Type B pancreatic cell (in vitro differentiated cells): Measurements from ENCODE around the gene TTLL5. TPM values are rescaled to one million over a fixed set of nuclear protein-coding genes. Genes with fewer than 3 reads are reported as not detected.

Experiments used
- DNase-seq: peaks from one replicate; pipeline ENCODE4 v3.0.0; 2021; ENCODE audit warnings: mixed read lengths; ENCODE audit not compliant: unreplicated experiment; ENCODE audit errors: extremely low spot score
- H3K27ac Mint-ChIP-seq: 2 replicates; pipeline ENCODE4 v1.8.0; 2021; ENCODE audit warnings: mild to moderate bottlenecking, mixed read lengths
- H3K27me3 Mint-ChIP-seq: 2 replicates; pipeline ENCODE4 v1.8.0; 2021; ENCODE audit warnings: mixed read lengths
- H3K36me3 Mint-ChIP-seq: 2 replicates; pipeline ENCODE4 v1.8.0; 2021; ENCODE audit warnings: mixed read lengths
- H3K4me1 Mint-ChIP-seq: one replicate; pipeline ENCODE4 v1.8.0; 2021; ENCODE audit warnings: mixed read lengths; ENCODE audit not compliant: unreplicated experiment
- H3K4me3 Mint-ChIP-seq: 2 replicates; pipeline ENCODE4 v1.8.0; 2021; ENCODE audit warnings: mild to moderate bottlenecking, mixed read lengths
- H3K9me3 Mint-ChIP-seq: 2 replicates; pipeline ENCODE4 v1.8.0; 2021; ENCODE audit warnings: mixed read lengths
- total RNA-seq: library from RNA; stranded (reverse); gene quantifications from 2 replicates; pipeline ENCODE4 v1.2.1, GENCODE V29; 2021; ENCODE audit warnings: low replicate concordance
- TF ChIP-seq, protein P1 (sequence below): fragments of 200-600 bp; sonication (generic); conservative IDR thresholded peaks from 2 replicates; pipeline ENCODE4 v1.5.0; 2021; ENCODE audit warnings: antibody characterized with exemption, mild to moderate bottlenecking

TTLL5 gene
- total RNA-seq, 1 donor from 2014 or later = 44.7 TPM

DNA sequence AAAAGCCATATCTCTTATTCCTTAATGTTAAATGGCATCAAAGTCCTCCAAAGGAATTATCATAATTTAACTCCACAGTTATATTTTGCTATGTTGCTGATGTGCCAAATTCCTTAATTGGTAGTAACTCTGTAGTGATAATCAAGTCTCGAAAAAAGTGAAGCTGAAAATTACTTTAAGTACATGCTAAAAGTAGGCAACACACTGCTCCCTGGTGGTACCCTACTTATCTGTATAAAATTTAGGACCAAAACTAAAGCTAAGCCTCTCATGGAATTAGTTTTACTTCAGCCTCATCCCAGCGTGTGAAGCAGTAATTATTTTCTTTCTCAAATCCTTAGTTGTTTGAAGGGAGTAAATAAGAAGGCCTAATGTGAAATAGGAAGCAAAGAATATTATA, 132.8 kb downstream of the TTLL5 start:
- Mint-ChIP-seq H3K9me3 (peaks cover 22% of the 10 kb centered on the region), H3K4me3 (no peak overlapping the region), H3K27ac (no peak overlapping the region), H3K27me3 (no peaks in the 10 kb centered on the region), H3K4me1 (no peaks in the 10 kb centered on the region), H3K36me3 (peaks cover 49% of the 10 kb centered on the region)
- TF ChIP-seq, protein P1, sequence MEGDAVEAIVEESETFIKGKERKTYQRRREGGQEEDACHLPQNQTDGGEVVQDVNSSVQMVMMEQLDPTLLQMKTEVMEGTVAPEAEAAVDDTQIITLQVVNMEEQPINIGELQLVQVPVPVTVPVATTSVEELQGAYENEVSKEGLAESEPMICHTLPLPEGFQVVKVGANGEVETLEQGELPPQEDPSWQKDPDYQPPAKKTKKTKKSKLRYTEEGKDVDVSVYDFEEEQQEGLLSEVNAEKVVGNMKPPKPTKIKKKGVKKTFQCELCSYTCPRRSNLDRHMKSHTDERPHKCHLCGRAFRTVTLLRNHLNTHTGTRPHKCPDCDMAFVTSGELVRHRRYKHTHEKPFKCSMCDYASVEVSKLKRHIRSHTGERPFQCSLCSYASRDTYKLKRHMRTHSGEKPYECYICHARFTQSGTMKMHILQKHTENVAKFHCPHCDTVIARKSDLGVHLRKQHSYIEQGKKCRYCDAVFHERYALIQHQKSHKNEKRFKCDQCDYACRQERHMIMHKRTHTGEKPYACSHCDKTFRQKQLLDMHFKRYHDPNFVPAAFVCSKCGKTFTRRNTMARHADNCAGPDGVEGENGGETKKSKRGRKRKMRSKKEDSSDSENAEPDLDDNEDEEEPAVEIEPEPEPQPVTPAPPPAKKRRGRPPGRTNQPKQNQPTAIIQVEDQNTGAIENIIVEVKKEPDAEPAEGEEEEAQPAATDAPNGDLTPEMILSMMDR = no peak
- DNase-seq = no peak

- peaks cover 53% of the 10 kb centered on the region for H3K36me3 Mint-ChIP-seq
- H3K27me3 Mint-ChIP-seq = no peaks in the 10 kb centered on the region
- TF ChIP-seq, protein P1 = no peak
- H3K27ac Mint-ChIP-seq = peak overlapping the region; percentile 15
- DNase-seq = no peak
- H3K4me3 Mint-ChIP-seq = no peak overlapping the region
- peaks cover 26% of the 10 kb centered on the region for H3K9me3 Mint-ChIP-seq
- H3K4me1 Mint-ChIP-seq = no peaks in the 10 kb centered on the region
Measured at GRCh38 chr14:75794615-75795038, 133.6 kb downstream of the TTLL5 start.

- DNase-seq = no peak
- H3K4me1 Mint-ChIP-seq = peaks cover 28% of the 10 kb centered on the region
- peaks cover 20% of the 10 kb centered on the region for H3K9me3 Mint-ChIP-seq
Measured at GRCh38 chr14:75800792-75801191, 139.7 kb downstream of the TTLL5 start.

GRCh38 chr14:75802486-75802885, 141.4 kb downstream of the TTLL5 start:
- H3K4me3 Mint-ChIP-seq = peak overlapping the region; percentile 9
- peaks cover 47% of the 10 kb centered on the region for H3K36me3 Mint-ChIP-seq
- DNase-seq = no peak
- TF ChIP-seq, protein P1 = no peak
- peaks cover 12% of the 10 kb centered on the region for H3K9me3 Mint-ChIP-seq
- no peaks in the 10 kb centered on the region for H3K27me3 Mint-ChIP-seq
- H3K4me1 Mint-ChIP-seq = peaks cover 29% of the 10 kb centered on the region
- no peak overlapping the region for H3K27ac Mint-ChIP-seq

More at GRCh38 chr14:75800792-75801191, 139.7 kb downstream of the TTLL5 start:
- Mint-ChIP-seq H3K4me3 (no peak overlapping the region), H3K27me3 (no peaks in the 10 kb centered on the region), H3K36me3 (peaks cover 59% of the 10 kb centered on the region), H3K27ac (no peak overlapping the region)
- TF ChIP-seq, protein P1 = no peak

DNA sequence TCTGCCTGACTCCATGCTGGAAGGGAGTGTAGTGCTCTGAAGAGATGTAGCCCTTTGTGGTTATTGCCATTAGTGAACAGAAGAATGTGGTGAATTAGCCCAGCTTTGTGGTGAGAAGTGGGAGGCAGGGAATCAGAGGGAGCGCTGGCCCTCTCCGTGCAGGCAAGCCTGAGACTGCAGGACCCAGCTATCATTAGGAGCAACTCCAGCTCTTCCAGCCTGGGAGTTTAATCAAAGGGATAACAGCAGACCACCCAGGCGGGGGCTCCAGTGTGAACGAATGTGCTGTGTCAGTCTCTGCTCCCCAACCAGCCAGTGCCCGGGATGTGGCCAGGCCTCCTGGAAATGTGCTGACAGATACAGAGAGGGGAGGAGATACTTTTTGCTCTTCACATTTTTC, 142.7 kb downstream of the TTLL5 start:
- H3K9me3 Mint-ChIP-seq = peaks cover 5% of the 10 kb centered on the region
- H3K4me3 Mint-ChIP-seq = no peak overlapping the region
- H3K4me1 Mint-ChIP-seq = peaks cover 29% of the 10 kb centered on the region
- H3K36me3 Mint-ChIP-seq = peaks cover 34% of the 10 kb centered on the region
- DNase-seq = no peak
- TF ChIP-seq, protein P1 = no peak
- peak overlapping the region; percentile 1 for H3K27ac Mint-ChIP-seq
- no peaks in the 10 kb centered on the region for H3K27me3 Mint-ChIP-seq
